ENCODE data around the gene TRAK1. TPM values are rescaled to one million over a fixed set of nuclear protein-coding genes. Genes with fewer than 3 reads are reported as not detected.

TRAK1 gene
- total RNA-seq, 2 experiments from 2014 or later = 62.5 to 88.3 TPM

- no peak overlapping the region for H3K27ac ChIP-seq (ENCODE audit: low read depth, low read length, poor library complexity, severe bottlenecking)
- no peaks in the 10 kb centered on the region for H3K9me3 ChIP-seq (ENCODE audit: low read length)
- peaks cover 37% of the 10 kb centered on the region for H3K4me1 ChIP-seq (ENCODE audit: insufficient read depth, low read length, poor library complexity, severe bottlenecking)
- H2AFZ ChIP-seq (ENCODE audit: low read length) = no peak overlapping the region
- no TSS peak for BruUV-seq (replicated peaks)
- H3K36me3 ChIP-seq (ENCODE audit: insufficient read depth, low read length) = peaks cover 70% of the 10 kb centered on the region
- TF ChIP-seq EZH2phosphoT487 (IDR thresholded peaks at IDR 0.05; ENCODE audit: borderline replicate concordance, low read depth, low read length) (no peak), CTCF (conservative IDR thresholded peaks at IDR 0.05; ENCODE audit: low read length) (no peak)
- no peaks in the 10 kb centered on the region for H3K9me2 ChIP-seq (ENCODE audit: insufficient read depth, low read length)
- H3K4me3 ChIP-seq (ENCODE audit: low read depth, low read length, poor library complexity, severe bottlenecking) = no peak overlapping the region
- no peak overlapping the region for H3K4me2 ChIP-seq (ENCODE audit: low read length)
- peaks cover 15% of the 10 kb centered on the region; the same call in 1 of the 2 replicates for H3K79me2 ChIP-seq (ENCODE audit: insufficient read depth, low read depth, low read length)
- DNase-seq (ENCODE audit: low spot score) = no peak
- CTCF ChIA-PET (ENCODE audit: unreplicated experiment) = no interaction called here
- H4K20me1 ChIP-seq (ENCODE audit: insufficient read depth, low read length) = no peaks in the 10 kb centered on the region; the same call in 1 of the 2 replicates
- intact Hi-C loops (cut with micrococcal nuclease; ENCODE audit: unreplicated experiment) = loop anchor here (5.0 kb wide), 1 partner anchor 133 kb away; the partner anchor contains the start of gene ULK4
- POLR2A ChIA-PET = interaction anchor here (0.6 to 1.2 kb wide), 3 partner anchors 11 to 146 kb away, joined by 3 to 4 read pairs (median 3); no protein-coding TSS in a partner anchor
These were observed 4.4 kb downstream of the TRAK1 start for GRCh38 chr3:42095540-42095939.

- no peak overlapping the region for H3K4me3 ChIP-seq (ENCODE audit: low read depth, low read length, poor library complexity, severe bottlenecking)
- H4K20me1 ChIP-seq (ENCODE audit: insufficient read depth, low read length) = no peaks in the 10 kb centered on the region; the same call in 1 of the 2 replicates
- intact Hi-C loops (cut with micrococcal nuclease; ENCODE audit: unreplicated experiment) = loop anchor here (5.0 kb wide), 1 partner anchor 135 kb away; the partner anchor contains the start of gene ULK4
- H3K4me1 ChIP-seq (ENCODE audit: insufficient read depth, low read length, poor library complexity, severe bottlenecking) = peaks cover 31% of the 10 kb centered on the region
- H3K36me3 ChIP-seq (ENCODE audit: insufficient read depth, low read length) = peaks cover 68% of the 10 kb centered on the region
- H3K27ac ChIP-seq (ENCODE audit: low read depth, low read length, poor library complexity, severe bottlenecking) = no peak overlapping the region
- no peaks in the 10 kb centered on the region for H3K9me2 ChIP-seq (ENCODE audit: insufficient read depth, low read length)
- TF ChIP-seq EZH2phosphoT487 (IDR thresholded peaks at IDR 0.05; ENCODE audit: borderline replicate concordance, low read depth, low read length) (no peak), CTCF (conservative IDR thresholded peaks at IDR 0.05; ENCODE audit: low read length) (no peak)
- no TSS peak for BruUV-seq (replicated peaks)
- H3K79me2 ChIP-seq (ENCODE audit: insufficient read depth, low read depth, low read length) = peaks cover 19% of the 10 kb centered on the region
- H3K9me3 ChIP-seq (ENCODE audit: low read length) = no peaks in the 10 kb centered on the region
- ChIA-PET POLR2A (no interaction called here), CTCF (ENCODE audit: unreplicated experiment) (no interaction called here)
- H3K4me2 ChIP-seq (ENCODE audit: low read length) = no peak overlapping the region
- H2AFZ ChIP-seq (ENCODE audit: low read length) = no peak overlapping the region
- no peak for DNase-seq (ENCODE audit: low spot score)
These were observed 5.8 kb downstream of the TRAK1 start for GRCh38 chr3:42096796-42097565.

- Histone ChIP-seq H3K36me3 (ENCODE audit: insufficient read depth, low read length) (peaks cover 68% of the 10 kb centered on the region), H3K27ac (ENCODE audit: low read depth, low read length, poor library complexity, severe bottlenecking) (no peak overlapping the region), H3K79me2 (ENCODE audit: insufficient read depth, low read depth, low read length) (peaks cover 21% of the 10 kb centered on the region), H3K4me3 (ENCODE audit: low read depth, low read length, poor library complexity, severe bottlenecking) (no peak overlapping the region), H3K9me2 (ENCODE audit: insufficient read depth, low read length) (no peaks in the 10 kb centered on the region), H4K20me1 (ENCODE audit: insufficient read depth, low read length) (no peaks in the 10 kb centered on the region; the same call in 1 of the 2 replicates), H2AFZ (ENCODE audit: low read length) (no peak overlapping the region), H3K4me1 (ENCODE audit: insufficient read depth, low read length, poor library complexity, severe bottlenecking) (peaks cover 27% of the 10 kb centered on the region), H3K9me3 (ENCODE audit: low read length) (no peaks in the 10 kb centered on the region), H3K4me2 (ENCODE audit: low read length) (no peak overlapping the region)
- intact Hi-C loops (cut with micrococcal nuclease; ENCODE audit: unreplicated experiment) = loop anchor here (5.0 kb wide), 1 partner anchor 135 kb away; the partner anchor contains the start of gene ULK4
- POLR2A ChIA-PET = interaction anchor here (1.7 kb wide), 1 partner anchor 85 kb away, joined by 4 read pairs; no protein-coding TSS in a partner anchor
- no peak for DNase-seq (ENCODE audit: low spot score)
- TF ChIP-seq CTCF (conservative IDR thresholded peaks at IDR 0.05; ENCODE audit: low read length) (no peak), EZH2phosphoT487 (IDR thresholded peaks at IDR 0.05; ENCODE audit: borderline replicate concordance, low read depth, low read length) (no peak)
- CTCF ChIA-PET (ENCODE audit: unreplicated experiment) = interaction anchor here (1.3 kb wide), 1 partner anchor 10 kb away, joined by 4 read pairs; no protein-coding TSS in a partner anchor
- BruUV-seq (replicated peaks) = no TSS peak
These were observed 6.4 kb downstream of the TRAK1 start for GRCh38 chr3:42097566-42097946.

All from OCI-LY7 (cell line).